HG03378 (cell line): Measurements from ENCODE around the gene MYL3.

Experiments
- ATAC-seq: cut with Tn5 transposase; IDR thresholded peaks from one replicate; pipeline ENCODE4 v1.9.1; 2021; ENCODE audit warnings: mild to moderate bottlenecking, moderate library complexity; ENCODE audit not compliant: unreplicated experiment

The MYL3 gene

GRCh38 chr3:46900007-46900292 lies 36.7 kb upstream of the MYL3 start:
- no peak for ATAC-seq

GRCh38 chr3:46899151-46900006 lies 36.1 kb upstream of the MYL3 start:
- ATAC-seq, result no peak

GRCh38 chr3:46898321-46899150 lies 35.3 kb upstream of the MYL3 start:
- no peak for ATAC-seq

GRCh38 chr3:46897829-46898320 lies 34.6 kb upstream of the MYL3 start:
- no peak for ATAC-seq

GRCh38 chr3:46897031-46897430 lies 33.8 kb upstream of the MYL3 start:
- no peak for ATAC-seq

- ATAC-seq, result no peak
Observed at GRCh38 chr3:46896386-46896785, 33.1 kb upstream of the MYL3 start.

- ATAC-seq, result no peak
Observed at GRCh38 chr3:46895761-46896160, 32.5 kb upstream of the MYL3 start.

- no peak for ATAC-seq
Observed at GRCh38 chr3:46895204-46895660, 32.0 kb upstream of the MYL3 start.

GRCh38 chr3:46894256-46894655 lies 31.0 kb upstream of the MYL3 start:
- no peak for ATAC-seq

GRCh38 chr3:46893763-46894162 lies 30.5 kb upstream of the MYL3 start:
- ATAC-seq, result no peak

- no peak for ATAC-seq
Observed at GRCh38 chr3:46893146-46893748, 30.0 kb upstream of the MYL3 start.

- ATAC-seq, result no peak
Observed at GRCh38 chr3:46892285-46893145, 29.3 kb upstream of the MYL3 start.

- no peak for ATAC-seq
Observed at GRCh38 chr3:46891132-46891531, 27.9 kb upstream of the MYL3 start.

- ATAC-seq, result no peak
Observed at GRCh38 chr3:46890132-46890531, 26.9 kb upstream of the MYL3 start.

- no peak for ATAC-seq
Observed at GRCh38 chr3:46889381-46890110, 26.3 kb upstream of the MYL3 start.

- no peak for ATAC-seq
Observed at GRCh38 chr3:46888705-46889104, 25.5 kb upstream of the MYL3 start.

- ATAC-seq, result no peak
Observed at GRCh38 chr3:46887980-46888494, 24.8 kb upstream of the MYL3 start.

- ATAC-seq, result no peak
Observed at GRCh38 chr3:46885612-46886011, 22.4 kb upstream of the MYL3 start.

- ATAC-seq, result no peak
Observed at GRCh38 chr3:46884929-46885328, 21.7 kb upstream of the MYL3 start.

GRCh38 chr3:46884427-46884826 lies 21.2 kb upstream of the MYL3 start:
- no peak for ATAC-seq
